Fibroblast of skin of back (primary cell): Measurements from ENCODE around the gene CALB2.

ENCODE experiments used
- DNase-seq: peaks from one replicate; pipeline ENCODE4 v3.0.0-alpha.2; 2013

The CALB2 gene

GRCh38 chr16:71389330-71389729 lies 30.8 kb downstream of the CALB2 start:
- no peak for DNase-seq

DNA sequence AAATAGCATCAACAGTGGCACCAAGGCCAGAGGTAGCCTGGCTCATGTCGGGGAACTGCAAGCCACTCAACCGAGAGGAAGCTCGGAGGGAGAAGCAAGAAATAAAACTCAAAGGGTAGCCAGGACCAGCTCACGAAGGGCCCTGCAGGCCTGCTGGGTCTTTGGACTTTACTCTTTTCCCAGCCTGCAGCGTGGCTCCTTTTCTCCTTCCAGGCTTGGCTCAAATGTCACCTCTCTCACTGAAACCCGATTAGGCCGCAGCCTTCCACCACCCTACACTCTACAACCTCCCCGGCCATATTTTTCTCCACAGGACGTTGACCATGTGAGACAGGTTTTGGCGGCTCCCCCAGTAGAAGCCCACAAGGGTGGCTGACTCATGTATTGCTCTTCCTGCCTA lies 38.1 kb downstream of the CALB2 start:
- no peak for DNase-seq

DNA sequence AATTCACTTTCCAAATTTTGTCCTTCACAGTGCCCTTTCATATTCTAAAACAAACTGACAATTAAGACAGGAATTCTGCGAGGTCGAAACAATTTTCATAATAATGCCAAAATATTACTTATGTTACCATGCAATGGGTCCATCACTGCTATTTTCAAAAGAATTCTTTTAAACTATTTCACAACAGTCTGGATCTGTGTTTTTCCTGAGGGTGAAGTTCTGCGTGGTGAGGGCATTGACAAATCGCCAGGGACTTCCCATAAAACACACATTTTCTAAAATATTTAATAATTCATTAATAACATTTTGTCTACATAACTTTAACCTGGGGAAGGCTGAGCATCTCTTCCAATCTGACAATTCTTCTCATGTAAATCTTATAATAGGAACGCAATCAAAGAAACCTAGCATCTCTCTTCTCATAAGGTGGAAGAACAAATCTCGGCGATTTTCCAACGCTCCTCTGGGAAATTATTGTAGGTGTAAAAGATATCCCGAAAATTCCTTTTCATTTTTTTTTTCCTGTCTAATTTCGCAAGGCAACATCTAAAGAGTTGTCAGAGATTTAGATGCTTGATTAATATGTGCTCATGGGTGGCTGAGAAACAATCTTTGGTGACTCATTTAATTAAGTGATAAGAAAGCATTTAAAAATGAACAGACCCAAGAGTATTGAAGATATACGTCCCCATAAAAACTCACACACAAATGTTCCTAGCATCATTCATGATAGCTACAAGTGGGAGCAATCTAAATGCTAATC lies 41.5 kb downstream of the CALB2 start:
- DNase-seq: no peak

DNA sequence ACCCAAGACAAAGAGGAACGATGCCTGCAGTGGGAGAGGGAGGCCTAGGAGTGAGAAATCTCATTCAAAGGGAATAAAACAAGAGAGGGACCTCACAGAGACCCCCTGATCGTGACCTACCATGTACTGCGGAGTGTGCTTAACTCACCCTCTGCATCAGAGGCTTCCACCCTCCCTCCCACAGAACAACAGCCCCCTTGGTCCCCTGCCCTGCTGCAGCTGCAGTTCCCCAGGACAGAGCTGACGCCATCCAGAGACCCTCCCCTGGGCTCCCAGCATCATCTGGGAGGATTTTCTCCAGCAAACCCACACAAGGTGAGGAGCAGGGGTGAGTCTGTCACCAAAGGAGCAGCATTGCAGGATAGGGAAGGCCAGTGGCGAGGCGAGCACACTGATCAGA lies 43.5 kb downstream of the CALB2 start:
- no peak for DNase-seq

GRCh38 chr16:71402674-71403073 lies 44.2 kb downstream of the CALB2 start:
- DNase-seq: no peak

DNA sequence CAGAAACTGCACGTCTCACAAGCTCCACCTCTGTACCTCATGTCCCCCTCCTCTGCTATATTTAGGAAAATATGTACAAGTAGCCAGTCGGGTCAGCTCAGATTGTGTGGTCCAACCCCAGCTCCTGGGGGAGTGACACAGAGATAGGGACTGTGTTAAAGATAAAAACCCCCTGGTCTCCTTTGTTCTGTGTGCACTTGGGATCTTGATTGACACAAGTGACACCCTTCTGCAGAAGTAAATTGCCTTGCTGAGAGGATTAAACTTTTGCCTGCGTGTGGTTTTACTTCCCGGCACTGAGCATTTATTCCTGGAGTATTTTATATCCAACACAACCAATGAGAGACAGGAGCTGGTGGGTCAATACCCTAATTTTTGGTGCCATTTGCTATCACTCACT lies 45.8 kb downstream of the CALB2 start:
- DNase-seq: no peak

DNA sequence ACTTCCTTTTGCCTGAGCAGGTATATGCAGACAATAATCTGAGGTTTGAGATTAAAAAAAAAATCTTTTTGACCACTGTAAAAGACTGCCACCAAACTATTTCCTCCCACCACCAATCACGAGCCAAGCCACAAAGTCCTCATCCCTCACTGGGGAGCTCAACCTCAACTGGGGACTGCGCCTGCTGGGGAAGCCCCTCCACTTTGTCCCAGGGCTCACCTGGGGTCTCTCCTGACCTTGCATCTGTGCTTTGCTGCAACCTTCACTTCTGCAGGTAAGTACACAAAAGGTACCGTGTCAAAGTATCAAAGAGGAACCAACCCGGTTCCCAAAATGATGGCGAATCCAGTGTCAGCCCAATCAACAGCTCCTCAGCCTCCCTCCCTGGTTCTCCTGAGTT lies 47.8 kb downstream of the CALB2 start:
- DNase-seq: no peak

DNA sequence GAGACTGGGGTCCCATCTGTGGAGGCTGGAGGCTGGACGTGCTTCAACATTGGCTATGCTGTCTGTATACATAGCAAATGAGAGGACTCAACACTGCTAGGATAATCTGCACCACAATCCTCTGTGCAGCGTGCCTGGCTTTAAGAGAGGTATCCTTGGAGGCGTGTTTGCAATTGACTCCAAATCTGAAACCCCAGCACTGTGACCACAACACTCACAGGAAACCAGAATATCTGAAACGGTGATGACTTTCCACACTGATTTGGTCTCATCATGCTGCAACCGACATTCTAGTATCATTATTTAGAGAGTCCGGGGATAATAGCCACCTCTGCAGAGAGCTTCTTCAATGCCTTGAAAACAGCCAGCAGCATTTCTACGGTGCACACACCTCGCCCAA lies 48.2 kb downstream of the CALB2 start:
- no peak for DNase-seq

DNA sequence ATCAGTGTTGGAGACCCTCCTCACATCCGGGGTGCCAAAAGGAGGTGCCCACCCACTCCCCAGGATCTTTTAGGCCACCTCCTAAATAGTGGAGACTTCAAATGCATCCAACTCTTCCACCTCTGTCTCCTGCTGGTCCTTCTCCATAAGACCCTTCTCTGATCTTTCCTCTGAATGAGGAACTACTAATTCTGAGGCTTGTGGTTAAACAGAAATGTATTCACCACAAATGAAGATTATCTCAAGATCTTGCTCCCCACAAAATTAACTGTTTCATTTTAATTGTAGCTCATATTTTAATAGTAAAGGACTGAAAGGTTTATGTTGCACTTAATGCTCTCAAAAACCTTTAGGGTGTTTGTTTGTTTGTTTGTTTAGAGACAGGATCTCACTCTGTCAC lies 49.2 kb downstream of the CALB2 start:
- DNase-seq: no peak

DNA sequence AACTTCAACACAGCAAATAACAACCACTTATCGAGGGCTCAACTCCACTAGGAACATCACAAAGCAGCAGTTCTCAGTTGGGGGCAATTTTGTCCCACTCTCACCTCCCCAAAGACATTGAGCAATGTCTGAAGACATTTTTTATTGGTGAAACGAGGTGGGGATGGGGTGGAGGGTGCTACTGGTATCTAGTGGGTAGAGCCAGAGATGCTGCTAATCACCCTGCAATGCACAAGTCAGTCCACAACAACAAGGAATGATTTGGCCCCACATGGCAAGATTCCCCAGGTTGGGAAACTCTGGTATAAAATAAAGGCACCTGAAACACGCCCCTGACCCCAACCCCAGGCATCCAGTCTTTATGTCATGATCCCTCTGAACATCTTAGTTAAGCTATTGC lies 50.0 kb downstream of the CALB2 start:
- DNase-seq: no peak

- DNase-seq: no peak
Observed at GRCh38 chr16:71409011-71409775, 50.7 kb downstream of the CALB2 start.

DNA sequence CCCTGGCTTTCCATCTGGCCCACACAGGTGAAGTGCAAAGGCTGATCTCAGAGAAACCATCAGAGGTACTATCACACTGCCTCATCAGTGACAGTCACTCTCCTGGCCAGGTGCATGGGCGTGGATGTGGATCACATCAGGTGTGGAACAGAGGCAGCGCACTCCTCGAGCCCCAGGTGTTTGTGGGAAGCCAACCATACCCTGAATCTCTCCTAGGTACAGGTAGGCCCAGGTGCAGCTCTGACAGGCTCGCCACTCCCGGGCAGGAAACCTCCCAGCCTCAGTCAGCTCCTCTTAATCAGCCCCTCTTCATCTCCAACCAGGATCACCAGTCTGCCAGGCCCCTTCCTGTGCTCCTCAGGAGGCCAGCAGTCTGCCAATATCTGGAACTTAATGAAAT lies 51.6 kb downstream of the CALB2 start:
- DNase-seq: no peak

GRCh38 chr16:71412270-71413160 lies 54.0 kb downstream of the CALB2 start:
- DNase-seq: peak; percentile 59

DNA sequence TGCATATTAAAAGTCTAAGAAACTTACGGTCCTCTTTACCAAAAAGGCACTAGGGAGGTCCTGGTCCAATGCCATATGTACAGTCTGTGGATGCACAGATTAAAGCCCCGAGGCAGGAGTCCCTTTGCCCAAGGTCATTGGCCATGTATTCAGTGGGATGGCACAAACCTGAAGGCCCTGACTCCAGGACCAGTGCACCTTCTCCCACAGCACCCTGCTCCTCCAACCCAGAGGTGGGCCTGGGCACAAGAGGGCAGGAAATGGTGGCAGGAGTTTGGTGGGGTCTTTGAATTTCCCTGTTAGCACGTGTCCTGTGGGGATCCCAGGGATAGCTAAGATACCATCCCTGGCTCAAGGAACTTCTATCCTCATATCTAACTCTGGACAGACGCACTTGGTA lies 54.8 kb downstream of the CALB2 start:
- DNase-seq: no peak

DNA sequence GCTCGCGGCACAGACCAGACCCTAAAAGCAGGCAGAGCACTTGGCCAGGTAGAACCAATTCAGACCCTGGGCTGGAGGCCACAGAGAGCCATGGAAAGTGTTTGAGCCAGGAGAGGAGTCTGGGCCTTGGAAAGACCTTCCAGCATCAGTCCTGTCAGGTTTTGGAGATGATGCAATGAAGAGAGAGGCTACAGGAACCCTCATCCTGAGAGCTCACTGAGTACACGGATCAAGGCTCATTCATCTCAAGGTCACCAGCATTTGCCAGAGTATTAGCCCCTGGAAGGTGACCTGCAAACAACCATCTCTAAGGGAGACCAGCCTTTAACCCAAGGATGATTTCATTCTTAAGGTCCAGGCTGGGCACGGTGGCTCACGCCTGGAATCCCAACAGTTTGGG lies 55.5 kb downstream of the CALB2 start:
- no peak for DNase-seq

- DNase-seq: no peak
Observed at GRCh38 chr16:71421911-71422310, 63.4 kb downstream of the CALB2 start.

GRCh38 chr16:71423016-71423415 lies 64.5 kb downstream of the CALB2 start:
- DNase-seq: no peak

DNA sequence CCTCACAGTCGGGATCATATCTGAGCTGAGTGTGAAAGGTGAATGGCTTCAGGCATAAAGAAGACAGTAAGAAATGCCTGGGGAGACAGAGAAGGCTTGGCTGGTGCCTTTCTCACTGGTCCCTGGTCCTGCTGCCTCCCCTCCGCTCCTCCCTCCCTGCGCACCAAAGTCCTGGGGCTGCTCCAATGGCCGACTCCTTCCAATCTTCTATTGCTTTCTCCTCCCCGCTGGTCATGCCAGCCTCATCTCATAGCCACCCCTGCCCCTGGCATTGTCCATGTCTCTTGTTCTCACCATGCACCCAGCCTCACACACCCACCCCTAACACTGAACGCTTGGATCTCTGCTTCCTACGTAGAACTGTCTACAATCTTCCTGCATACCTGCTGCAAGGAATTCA lies 65.3 kb downstream of the CALB2 start:
- DNase-seq: no peak

- no peak for DNase-seq
Observed at GRCh38 chr16:71424626-71425025, 66.1 kb downstream of the CALB2 start.

GRCh38 chr16:71425746-71426068 lies 67.2 kb downstream of the CALB2 start:
- no peak for DNase-seq

DNA sequence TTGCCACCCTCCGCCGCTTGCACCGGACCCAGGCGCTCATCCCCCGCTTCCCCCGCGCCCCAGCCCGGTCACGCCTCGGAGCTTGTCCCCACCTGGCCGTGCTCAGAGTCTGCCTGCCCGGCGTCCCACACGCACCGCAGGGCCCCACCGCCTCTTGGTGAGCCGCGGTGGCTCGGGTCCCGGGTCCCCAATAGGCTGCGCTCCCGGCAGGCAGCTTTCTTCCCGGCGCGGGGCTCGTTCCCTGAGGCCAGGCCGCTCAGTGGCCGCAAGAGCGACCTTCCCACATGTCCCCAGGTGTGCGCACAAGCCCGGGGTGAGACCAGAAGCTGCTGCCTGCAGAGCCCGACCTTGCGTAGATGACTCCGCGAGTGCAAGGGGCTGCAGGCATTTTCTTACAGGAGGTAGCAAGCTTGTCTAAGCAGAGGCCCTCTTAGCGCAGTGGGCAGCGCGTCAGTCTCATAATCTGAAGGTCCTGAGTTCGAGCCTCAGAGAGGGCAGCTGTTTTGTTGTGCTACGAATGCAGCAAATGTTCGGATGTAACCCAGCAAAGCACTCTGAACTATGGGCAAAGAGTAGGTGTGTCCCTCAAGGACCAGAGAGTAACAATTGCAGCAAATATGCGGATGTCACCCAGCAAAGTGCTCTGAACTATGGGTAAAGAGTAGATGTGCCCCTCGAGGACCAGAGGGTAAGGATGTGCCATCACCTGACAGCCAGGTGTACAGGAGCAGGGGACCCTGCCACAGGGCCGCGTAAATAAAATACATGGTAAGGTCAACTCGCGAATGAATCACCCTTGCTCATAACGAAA lies 67.8 kb downstream of the CALB2 start:
- DNase-seq: peak; percentile 87

DNA sequence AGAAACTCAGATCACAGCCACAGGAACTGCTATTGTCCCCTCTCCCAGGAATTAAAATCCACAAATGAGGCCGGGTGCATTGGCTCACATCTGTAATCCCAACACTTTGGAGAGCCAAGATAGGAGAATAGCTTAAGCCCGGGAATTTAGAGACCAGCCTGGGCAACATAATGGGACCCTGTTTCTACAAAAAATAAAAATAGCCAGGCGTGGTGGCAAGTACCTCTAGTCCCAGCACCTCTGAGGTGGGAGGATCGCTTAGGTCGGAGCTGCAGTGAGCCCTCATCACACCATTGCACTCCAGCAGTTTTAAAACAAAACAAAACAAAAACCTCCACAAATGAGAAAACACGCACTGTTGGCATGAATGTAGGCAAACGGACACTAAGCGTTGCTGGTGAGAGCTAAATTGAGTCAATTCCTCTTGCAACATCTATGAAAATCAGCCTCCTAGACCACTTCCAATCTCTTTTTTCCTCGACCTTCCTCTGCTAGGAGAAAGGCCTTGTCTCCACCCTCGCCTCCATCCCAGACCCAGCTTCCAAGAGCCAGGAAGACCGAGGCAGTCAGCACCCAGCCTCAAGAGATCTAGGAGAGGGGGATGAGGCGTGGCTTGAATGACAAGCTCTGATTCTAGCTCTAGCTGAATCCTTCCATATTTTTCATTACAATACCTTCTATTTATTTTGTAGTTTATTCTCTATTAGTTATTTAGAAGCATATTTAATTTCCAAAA lies 68.5 kb downstream of the CALB2 start:
- DNase-seq: no peak
